ENCODE data around the gene CARD9. TPM values are rescaled to one million over a fixed set of nuclear protein-coding genes. Genes with fewer than 3 reads are reported as not detected.

CARD9 gene
- total and polyA plus RNA-seq, 2 of the 8 experiments (the other 6 are each of a cell fraction or from before 2014, with no cell fraction given), result 0.15 to 1.1 TPM

DNA sequence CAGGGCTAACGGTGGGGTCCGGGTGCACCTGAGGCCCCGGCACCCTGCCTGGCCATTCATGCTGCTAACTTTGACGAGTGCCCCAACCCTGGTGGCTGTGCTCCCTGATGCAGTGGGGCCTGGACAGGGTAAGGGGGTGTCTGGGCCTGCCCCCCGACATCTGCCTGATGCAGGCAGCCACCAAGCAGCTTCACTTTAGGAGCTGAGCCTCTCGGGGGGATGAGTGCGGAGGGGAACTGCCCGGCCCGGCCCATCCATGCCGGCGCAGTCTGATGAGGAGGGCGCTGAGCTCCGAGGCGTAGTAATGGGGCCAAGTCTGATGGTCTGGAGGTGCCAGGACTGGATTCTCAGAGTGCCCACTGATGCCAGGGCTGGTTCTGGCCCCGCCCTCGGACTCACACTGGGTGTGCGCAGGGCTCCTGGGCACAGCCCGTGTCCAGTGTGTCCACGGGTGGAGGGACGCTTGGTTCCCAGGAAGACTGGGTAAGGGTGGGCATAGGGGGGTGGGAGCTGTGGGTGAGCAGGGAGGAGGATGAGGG is 26.5 kb downstream of the CARD9 start (continued):
- TF ChIP-seq SUZ12 (IDR thresholded peaks at IDR 0.05; ENCODE audit: low read length) (no peak), BRCA1 (IDR thresholded peaks at IDR 0.05; ENCODE audit: low read depth, low read length) (no peak), EZH2 (IDR thresholded peaks at IDR 0.05; ENCODE audit: low read depth, low read length, severe bottlenecking) (no peak), NRF1 (IDR thresholded peaks at IDR 0.05; ENCODE audit: low read depth, low read length) (no peak), GTF2F1 (IDR thresholded peaks at IDR 0.05; ENCODE audit: borderline replicate concordance, low read depth, low read length) (no peak), SP1 (IDR thresholded peaks at IDR 0.05; ENCODE audit: low read depth, low read length) (no peak), MAFK (IDR thresholded peaks at IDR 0.05; ENCODE audit: low read depth, low read length) (no peak), YY1 (IDR thresholded peaks at IDR 0.05; ENCODE audit: low read depth, low read length) (no peak), TBP (IDR thresholded peaks at IDR 0.05; ENCODE audit: low read depth, low read length) (no peak), JUN (IDR thresholded peaks at IDR 0.05; ENCODE audit: low read depth, low read length) (no peak)
